GM12865 (cell line): Measurements from ENCODE around the gene MBP.
"Not testable (repeated sequence)": the region's sequence is repeated elsewhere in the genome, so short reads cannot be mapped to it uniquely, and the experiment has no call there.

Experiments
- DNase-seq: peaks from one replicate; pipeline ENCODE4 v3.0.0; 2010; ENCODE audit warnings: low read depth
- H3K4me3 ChIP-seq: 2 replicates; pipeline ENCODE4 v1.5.1; 2011; ENCODE audit warnings: mild to moderate bottlenecking, low read depth, low read length, control low read depth
- CTCF ChIP-seq: IDR thresholded peaks from 2 replicates; pipeline ENCODE4 v1.5.1; 2011; ENCODE audit warnings: low read length, control low read depth, low read depth, inconsistent platforms; ENCODE audit not compliant: insufficient read depth; ENCODE audit errors: missing control alignments

The MBP gene

GRCh38 chr18:76948345-76948744, 184.2 kb downstream of the MBP start:
- H3K4me3 ChIP-seq: no peak overlapping the region
- no peak for TF ChIP-seq CTCF
- no peak for DNase-seq

- not testable (repeated sequence) for DNase-seq, H3K4me3 ChIP-seq
Observed at GRCh38 chr18:76944346-76944745, 188.2 kb downstream of the MBP start.

GRCh38 chr18:76943542-76944339, 188.8 kb downstream of the MBP start:
- TF ChIP-seq CTCF: no peak
- no peak overlapping the region for H3K4me3 ChIP-seq
- DNase-seq: no peak

GRCh38 chr18:76941284-76941683, 191.3 kb downstream of the MBP start:
- TF ChIP-seq CTCF: no peak
- DNase-seq: no peak
- H3K4me3 ChIP-seq: no peak overlapping the region

GRCh38 chr18:76938619-76939018, 194.0 kb downstream of the MBP start:
- H3K4me3 ChIP-seq: no peak overlapping the region
- TF ChIP-seq CTCF: no peak

GRCh38 chr18:76937597-76937996, 195.0 kb downstream of the MBP start:
- DNase-seq: no peak
- TF ChIP-seq CTCF: no peak
- no peak overlapping the region for H3K4me3 ChIP-seq

More at GRCh38 chr18:76938619-76939018, 194.0 kb downstream of the MBP start:
- DNase-seq: no peak

GRCh38 chr18:76936877-76937276, 195.7 kb downstream of the MBP start:
- no peak for TF ChIP-seq CTCF
- H3K4me3 ChIP-seq: no peak overlapping the region
- DNase-seq: no peak
